ENCODE data around the gene ARAP2.

GRCh38 chr4:36273276-36273675, 29.0 kb upstream of the ARAP2 start:
- TF ChIP-seq, protein P1, sequence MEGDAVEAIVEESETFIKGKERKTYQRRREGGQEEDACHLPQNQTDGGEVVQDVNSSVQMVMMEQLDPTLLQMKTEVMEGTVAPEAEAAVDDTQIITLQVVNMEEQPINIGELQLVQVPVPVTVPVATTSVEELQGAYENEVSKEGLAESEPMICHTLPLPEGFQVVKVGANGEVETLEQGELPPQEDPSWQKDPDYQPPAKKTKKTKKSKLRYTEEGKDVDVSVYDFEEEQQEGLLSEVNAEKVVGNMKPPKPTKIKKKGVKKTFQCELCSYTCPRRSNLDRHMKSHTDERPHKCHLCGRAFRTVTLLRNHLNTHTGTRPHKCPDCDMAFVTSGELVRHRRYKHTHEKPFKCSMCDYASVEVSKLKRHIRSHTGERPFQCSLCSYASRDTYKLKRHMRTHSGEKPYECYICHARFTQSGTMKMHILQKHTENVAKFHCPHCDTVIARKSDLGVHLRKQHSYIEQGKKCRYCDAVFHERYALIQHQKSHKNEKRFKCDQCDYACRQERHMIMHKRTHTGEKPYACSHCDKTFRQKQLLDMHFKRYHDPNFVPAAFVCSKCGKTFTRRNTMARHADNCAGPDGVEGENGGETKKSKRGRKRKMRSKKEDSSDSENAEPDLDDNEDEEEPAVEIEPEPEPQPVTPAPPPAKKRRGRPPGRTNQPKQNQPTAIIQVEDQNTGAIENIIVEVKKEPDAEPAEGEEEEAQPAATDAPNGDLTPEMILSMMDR (IDR thresholded peaks at IDR 0.05), result no peak
- no peak for TF ChIP-seq POLR2A (IDR thresholded peaks at IDR 0.05)
